HT-29 (cell line): ENCODE data around the gene CAPN6. TPM values are rescaled to one million over a fixed set of nuclear protein-coding genes. Genes with fewer than 3 reads are reported as not detected.

Experiments
- DNase-seq: peaks from one replicate; pipeline ENCODE4 v3.0.0-alpha.2; 2015; ENCODE audit warnings: low spot score
- total RNA-seq: library from RNA; depleted of rRNA; stranded (reverse); fragments of >200 nt; shearing (Covaris generic); gene quantifications from 2 replicates; pipeline ENCODE4 v1.2.3, GENCODE V29; 2014; rRNA removed

Gene CAPN6
- total RNA-seq, 1 experiment from 2014 or later: not detected

DNA sequence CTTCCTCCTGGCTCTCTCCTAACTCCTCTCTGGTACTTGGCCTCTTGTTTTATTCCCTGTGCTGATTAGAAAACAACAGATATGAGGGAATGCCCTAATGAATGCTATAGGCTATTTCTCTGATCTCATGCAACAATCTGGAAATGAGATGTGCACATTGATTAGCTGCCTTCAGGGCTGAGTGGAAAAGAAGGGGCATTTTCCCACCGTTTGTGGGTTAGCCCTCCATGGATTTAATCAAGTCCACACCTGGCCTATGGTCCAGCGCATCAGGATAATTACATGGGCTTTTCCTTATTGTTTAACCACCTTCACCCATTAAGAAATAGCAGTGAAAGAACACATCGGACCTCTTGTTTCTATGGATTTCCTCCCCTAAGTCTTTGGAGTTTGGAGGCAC, 70.0 kb downstream of the CAPN6 start:
- DNase-seq: no peak

DNA sequence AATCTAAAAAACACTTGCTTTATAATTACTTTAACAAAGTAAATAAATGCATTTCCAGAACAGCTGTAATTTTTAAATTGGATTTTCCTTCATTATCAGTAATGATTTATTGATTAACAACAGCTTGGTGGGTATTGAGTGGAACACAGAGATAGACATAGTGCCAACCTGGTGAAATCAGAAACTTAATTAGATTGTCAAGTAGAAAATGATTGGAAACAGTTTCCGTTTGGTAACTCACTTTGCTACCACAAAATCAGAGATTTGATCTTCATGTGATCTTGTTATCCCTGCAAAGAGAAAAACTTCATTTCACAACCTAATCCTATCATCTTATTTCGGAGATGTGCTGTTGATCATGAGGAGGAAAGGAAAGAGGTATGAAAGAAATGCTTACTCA, 70.8 kb downstream of the CAPN6 start:
- DNase-seq: no peak

Other genes starting within 250 kb of the CAPN6 start
- gene PAK3, start 174.3 kb downstream of the CAPN6 start, total RNA-seq: not detected in 2 replicates
- gene DCX, start 141.7 kb upstream of the CAPN6 start, total RNA-seq: not detected in 2 replicates
- not detected in 2 replicates for gene SERTM2, start 241.2 kb upstream of the CAPN6 start, total RNA-seq